A673 (cell line): Measurements from ENCODE around the gene C10orf62. TPM values are rescaled to one million over a fixed set of nuclear protein-coding genes. Genes with fewer than 3 reads are reported as not detected.

Experiments used
- BruUV-seq: library from RNA; stranded (reverse); fragments of 400-500 nt; replicated peaks from 2 replicates; lab custom pipeline; 2021; lab: Mats Ljungman, UMichigan
- CTCF ChIA-PET: fragments of 300-600 bp; sonication (Branson Sonifier 250); formaldehyde crosslinking; loops from one replicate; lab custom pipeline; 2022; ENCODE audit warnings: antibody characterized with exemption; lab: Charles Lee
- POLR2A ChIA-PET: fragments of 300-600 bp; sonication (Branson Sonifier 250); formaldehyde crosslinking; loops from one replicate; lab custom pipeline; 2022; ENCODE audit warnings: antibody characterized with exemption; ENCODE audit not compliant: low non-redundant PET; lab: Charles Lee
- DNase-seq: peaks from one replicate; pipeline ENCODE4 v3.0.0-alpha.2; 2015; ENCODE audit warnings: low spot score
- H3K27ac ChIP-seq: fragments of 200-600 bp; sonication (generic); 2 replicates; pipeline ENCODE4 v1.5.1; 2016; ENCODE audit warnings: mixed run types, low read depth, mild to moderate bottlenecking, mixed read lengths, antibody characterized with exemption, low read length; ENCODE audit not compliant: poor library complexity, severe bottlenecking
- H3K27me3 ChIP-seq: fragments of 200-600 bp; sonication (generic); replicated peaks from 2 replicates; pipeline ENCODE4 v1.6.1; 2017; ENCODE audit warnings: mixed run types, low read depth, mild to moderate bottlenecking, mixed read lengths, antibody characterized with exemption, low read length; ENCODE audit not compliant: insufficient read depth, poor library complexity
- H3K36me3 ChIP-seq: fragments of 200-600 bp; sonication (generic); 2 replicates; pipeline ENCODE4 v1.6.1; 2016; ENCODE audit warnings: mixed run types, mild to moderate bottlenecking, mixed read lengths, antibody characterized with exemption, low read length; ENCODE audit not compliant: insufficient read depth, poor library complexity, severe bottlenecking
- H3K4me1 ChIP-seq: fragments of 200-600 bp; sonication (generic); 2 replicates; pipeline ENCODE4 v1.6.1; 2017; ENCODE audit warnings: mixed run types, mild to moderate bottlenecking, mixed read lengths, antibody characterized with exemption, low read length; ENCODE audit not compliant: insufficient read depth, poor library complexity, severe bottlenecking
- H3K4me3 ChIP-seq: fragments of 200-600 bp; sonication (generic); 2 replicates; pipeline ENCODE4 v1.5.1; 2016; ENCODE audit warnings: low read depth, mixed run types, mild to moderate bottlenecking, mixed read lengths, low read length; ENCODE audit not compliant: poor library complexity, severe bottlenecking
- H3K9me3 ChIP-seq: fragments of 200-600 bp; sonication (generic); 2 replicates; pipeline ENCODE4 v1.6.1; 2016; ENCODE audit warnings: mixed run types, low read depth, mild to moderate bottlenecking, mixed read lengths, antibody characterized with exemption, low read length; ENCODE audit not compliant: poor library complexity, severe bottlenecking
- EZH2 ChIP-seq: fragments of 200-600 bp; sonication (generic); IDR thresholded peaks from 2 replicates; pipeline ENCODE4 v1.6.1; 2017; ENCODE audit warnings: borderline replicate concordance, low read depth, mild to moderate bottlenecking, mixed read lengths, antibody characterized with exemption, low read length; ENCODE audit not compliant: poor library complexity, severe bottlenecking
- intact Hi-C: fragments of 100-400 bp; cut with micrococcal nuclease; formaldehyde crosslinking; loops from one replicate; pipeline ENCODE4 v1.10.0; 2022; ENCODE audit not compliant: unreplicated experiment
- total RNA-seq: library from RNA; stranded (reverse); gene quantifications from 2 replicates; pipeline ENCODE4 v1.2.3, GENCODE V29; 2021
- TF ChIP-seq, protein P1 (sequence below): fragments of 300-800, 200-600 bp; sonication (generic); conservative IDR thresholded peaks from 2 replicates; pipeline ENCODE4 v1.5.1; 2017; ENCODE audit warnings: low read depth, mild to moderate bottlenecking, antibody characterized with exemption, low read length, moderate library complexity, mixed read lengths

C10orf62 gene
- total RNA-seq, 1 experiment from 2014 or later: not detected

DNA sequence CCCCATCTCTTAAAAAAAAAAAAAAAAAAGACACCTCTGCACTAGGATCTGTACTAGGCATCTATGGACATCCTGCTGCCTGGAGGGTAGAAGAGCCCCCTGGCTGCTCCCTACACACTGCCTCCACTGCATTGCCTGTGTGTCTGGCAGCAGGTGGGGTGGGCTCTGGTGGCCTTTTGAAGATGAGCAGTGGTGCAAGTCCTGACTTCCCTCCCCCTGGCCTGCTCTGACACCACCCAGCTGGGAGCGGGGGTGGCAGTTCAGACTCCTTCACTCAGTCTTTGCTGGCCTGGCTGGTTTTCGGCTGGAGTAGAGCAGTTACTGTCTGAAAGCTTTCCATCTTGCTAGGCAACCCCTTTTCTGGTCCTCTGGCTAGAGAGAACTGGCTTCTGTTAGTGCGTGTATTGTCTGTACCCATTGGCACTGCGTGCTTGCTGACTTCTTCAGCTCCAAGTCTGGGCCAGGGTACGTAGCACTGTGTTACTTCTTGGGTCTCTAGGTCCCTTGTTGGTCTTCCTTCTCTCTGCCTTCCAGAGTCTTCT lies 17.6 kb downstream of the C10orf62 start:
- Histone ChIP-seq H3K4me3 (no peak overlapping the region), H3K27me3 (no peaks in the 10 kb centered on the region), H3K4me1 (no peaks in the 10 kb centered on the region), H3K27ac (no peak overlapping the region), H3K9me3 (no peaks in the 10 kb centered on the region), H3K36me3 (no peaks in the 10 kb centered on the region)
- ChIA-PET CTCF (no interaction called here), POLR2A (no interaction called here)
- no TSS peak for BruUV-seq
- DNase-seq: no peak
- intact Hi-C loops: no loop called here
- TF ChIP-seq, protein P1, sequence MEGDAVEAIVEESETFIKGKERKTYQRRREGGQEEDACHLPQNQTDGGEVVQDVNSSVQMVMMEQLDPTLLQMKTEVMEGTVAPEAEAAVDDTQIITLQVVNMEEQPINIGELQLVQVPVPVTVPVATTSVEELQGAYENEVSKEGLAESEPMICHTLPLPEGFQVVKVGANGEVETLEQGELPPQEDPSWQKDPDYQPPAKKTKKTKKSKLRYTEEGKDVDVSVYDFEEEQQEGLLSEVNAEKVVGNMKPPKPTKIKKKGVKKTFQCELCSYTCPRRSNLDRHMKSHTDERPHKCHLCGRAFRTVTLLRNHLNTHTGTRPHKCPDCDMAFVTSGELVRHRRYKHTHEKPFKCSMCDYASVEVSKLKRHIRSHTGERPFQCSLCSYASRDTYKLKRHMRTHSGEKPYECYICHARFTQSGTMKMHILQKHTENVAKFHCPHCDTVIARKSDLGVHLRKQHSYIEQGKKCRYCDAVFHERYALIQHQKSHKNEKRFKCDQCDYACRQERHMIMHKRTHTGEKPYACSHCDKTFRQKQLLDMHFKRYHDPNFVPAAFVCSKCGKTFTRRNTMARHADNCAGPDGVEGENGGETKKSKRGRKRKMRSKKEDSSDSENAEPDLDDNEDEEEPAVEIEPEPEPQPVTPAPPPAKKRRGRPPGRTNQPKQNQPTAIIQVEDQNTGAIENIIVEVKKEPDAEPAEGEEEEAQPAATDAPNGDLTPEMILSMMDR: no peak
- TF ChIP-seq EZH2: no peak

DNA sequence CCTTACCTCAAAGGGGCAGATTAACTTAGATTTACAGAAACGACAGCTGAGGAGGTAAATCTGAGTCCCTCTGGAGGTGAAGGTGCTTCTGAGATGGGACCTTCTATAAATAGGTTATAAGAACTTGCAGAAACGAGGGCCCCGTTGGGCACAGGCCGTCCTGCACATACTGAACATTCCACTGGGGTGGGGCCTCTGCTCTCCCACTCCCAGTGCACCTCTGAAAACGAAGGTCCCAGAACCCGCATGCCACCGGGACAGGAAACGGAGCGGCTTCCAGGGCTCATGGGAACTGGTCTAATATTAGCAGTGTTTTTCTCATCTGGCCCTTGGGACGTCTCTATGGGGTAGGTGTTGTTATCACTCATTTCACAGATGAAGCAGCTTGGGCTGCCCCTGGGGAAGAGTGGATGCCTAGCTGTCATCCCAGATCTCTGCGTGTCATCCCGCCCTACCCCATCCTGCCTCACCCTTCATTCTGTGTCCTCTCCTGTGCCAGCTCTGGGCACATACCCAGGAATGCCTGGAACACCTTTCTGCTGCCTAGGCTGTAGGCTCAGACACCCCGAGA lies 19.6 kb downstream of the C10orf62 start:
- BruUV-seq: no TSS peak
- DNase-seq: no peak

DNA sequence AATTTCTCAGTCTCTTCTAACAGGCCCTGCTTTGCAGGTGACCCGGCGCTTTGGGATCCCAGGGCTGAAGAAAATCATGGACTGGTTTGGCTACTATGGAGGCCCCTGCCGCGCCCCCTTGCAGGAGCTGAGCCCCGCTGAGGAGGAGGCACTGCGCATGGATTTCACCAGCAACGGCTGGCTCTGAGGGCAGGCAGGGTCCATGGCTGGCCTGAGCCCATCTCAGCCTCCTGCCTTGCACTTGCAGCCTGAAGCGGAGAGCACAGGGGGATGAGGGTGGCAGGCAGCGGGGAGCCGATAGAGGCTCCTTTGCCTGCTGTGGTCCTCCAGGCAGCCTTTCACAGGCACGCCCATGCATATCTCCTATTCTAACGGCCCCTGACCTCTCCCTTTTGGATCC lies 22.0 kb downstream of the C10orf62 start:
- no peak for TF ChIP-seq EZH2
- TF ChIP-seq, protein P1: no peak
- Histone ChIP-seq H3K36me3 (no peaks in the 10 kb centered on the region), H3K4me1 (no peaks in the 10 kb centered on the region), H3K27me3 (no peaks in the 10 kb centered on the region), H3K27ac (no peak overlapping the region), H3K9me3 (no peaks in the 10 kb centered on the region), H3K4me3 (no peak overlapping the region)
- ChIA-PET CTCF (no interaction called here), POLR2A (no interaction called here)
- no peak for DNase-seq
- BruUV-seq: no TSS peak
- intact Hi-C loops: no loop called here

More for the DNA sequence above, 19.6 kb downstream of the C10orf62 start:
- Histone ChIP-seq H3K27me3 (no peaks in the 10 kb centered on the region), H3K4me3 (no peak overlapping the region), H3K36me3 (no peaks in the 10 kb centered on the region), H3K9me3 (no peaks in the 10 kb centered on the region), H3K27ac (no peak overlapping the region), H3K4me1 (no peaks in the 10 kb centered on the region)
- no peak for TF ChIP-seq EZH2
- TF ChIP-seq, protein P1: no peak
- ChIA-PET CTCF (interaction anchor here (1.6 kb wide), 1 partner anchor 37 kb away, joined by 3 read pairs; the partner anchor contains the start of gene ANKRD2), POLR2A (no interaction called here)
- intact Hi-C loops: no loop called here
